ENCODE results near the gene KCNJ11.

The KCNJ11 gene

DNA sequence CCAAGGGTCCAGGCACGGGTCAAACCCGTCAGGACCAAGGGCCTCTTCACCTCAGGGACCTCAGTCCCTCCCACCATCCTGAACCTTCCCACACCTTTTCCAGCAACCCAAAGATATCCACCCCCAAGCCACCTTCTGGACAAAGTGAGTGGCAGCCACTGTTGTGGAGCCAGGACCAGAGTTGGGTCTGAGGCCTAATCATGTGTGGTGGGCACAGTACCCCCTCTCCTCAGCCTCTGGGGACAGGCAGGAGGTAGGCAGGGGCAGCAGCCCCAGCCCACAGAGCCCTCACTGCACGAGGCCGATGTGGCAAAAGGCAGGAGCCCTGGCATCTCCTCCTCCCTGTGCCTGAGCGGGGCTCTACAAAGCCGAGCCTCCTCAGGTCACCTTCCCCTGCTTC lies 2.5 kb downstream of the KCNJ11 start:
- Histone ChIP-seq H3K27me3 (ENCODE audit: control insufficient read depth, insufficient read depth, low read length) (no peaks in the 10 kb centered on the region), H3K9ac (ENCODE audit: low read length) (no peak overlapping the region), H3K4me1 (ENCODE audit: control insufficient read depth, insufficient read depth, low read length) (no peaks in the 10 kb centered on the region), H3K4me3 (ENCODE audit: low read length) (no peak overlapping the region), H3K9me3 (ENCODE audit: control insufficient read depth, low read length) (no peaks in the 10 kb centered on the region), H3K36me3 (ENCODE audit: control insufficient read depth, insufficient read depth, low read length) (no peaks in the 10 kb centered on the region)

DNA sequence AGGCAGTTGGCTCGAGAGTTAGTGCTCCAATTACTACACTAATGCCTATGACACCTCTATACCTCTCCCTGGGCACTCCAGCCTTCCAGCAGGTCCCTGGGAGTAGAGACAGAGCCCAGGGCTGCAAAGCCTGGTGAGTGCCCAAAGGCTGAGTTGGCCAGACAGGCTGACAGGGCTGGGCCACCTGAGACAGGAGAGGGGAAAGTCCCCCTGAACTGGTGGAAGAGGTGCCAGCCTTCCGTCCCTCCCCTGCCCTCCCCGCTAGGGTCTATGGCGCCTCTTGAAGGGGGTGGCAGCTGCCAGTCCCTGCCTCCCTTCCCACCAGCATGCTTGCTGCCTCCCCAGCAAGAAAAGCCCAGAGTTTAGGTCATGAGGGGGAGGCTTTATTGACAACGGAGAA lies 3.0 kb downstream of the KCNJ11 start:
- H3K9me3 ChIP-seq (ENCODE audit: control insufficient read depth, low read length) = no peaks in the 10 kb centered on the region
- H3K9ac ChIP-seq (ENCODE audit: low read length) = no peak overlapping the region
- H3K4me1 ChIP-seq (ENCODE audit: control insufficient read depth, insufficient read depth, low read length) = no peaks in the 10 kb centered on the region
- no peak overlapping the region for H3K4me3 ChIP-seq (ENCODE audit: low read length)
- H3K36me3 ChIP-seq (ENCODE audit: control insufficient read depth, insufficient read depth, low read length) = no peaks in the 10 kb centered on the region
- H3K27me3 ChIP-seq (ENCODE audit: control insufficient read depth, insufficient read depth, low read length) = no peaks in the 10 kb centered on the region

DNA sequence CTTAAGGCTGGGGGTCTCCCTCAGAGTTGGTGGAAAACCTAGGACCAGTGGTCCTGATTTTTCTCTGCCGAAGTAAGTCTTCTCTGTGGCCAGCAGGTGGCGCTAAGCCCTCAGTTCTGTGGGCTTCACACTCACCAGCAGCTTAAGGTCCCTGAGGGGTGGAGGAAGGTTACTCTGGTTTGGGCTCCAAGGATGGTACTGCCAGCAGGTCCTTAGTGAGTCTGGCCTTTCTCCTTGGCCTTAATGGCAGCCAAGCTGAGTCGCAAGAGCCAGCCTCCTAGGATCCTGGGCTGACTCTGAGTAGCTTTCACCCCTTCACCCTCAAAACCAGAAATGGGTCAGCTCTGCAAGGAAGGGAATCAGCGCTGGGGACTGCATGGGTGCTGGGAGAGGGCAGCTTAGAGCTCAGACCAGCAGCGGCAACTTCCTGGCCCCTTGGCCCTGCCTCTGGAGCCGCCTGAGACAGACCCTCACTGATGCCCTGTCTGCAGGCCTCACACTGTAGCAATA lies 4.4 kb downstream of the KCNJ11 start:
- Histone ChIP-seq H3K4me1 (ENCODE audit: control insufficient read depth, insufficient read depth, low read length) (no peaks in the 10 kb centered on the region), H3K36me3 (ENCODE audit: control insufficient read depth, insufficient read depth, low read length) (no peaks in the 10 kb centered on the region), H3K4me3 (ENCODE audit: low read length) (no peak overlapping the region), H3K9ac (ENCODE audit: low read length) (no peak overlapping the region), H3K9me3 (ENCODE audit: control insufficient read depth, low read length) (no peaks in the 10 kb centered on the region), H3K27me3 (ENCODE audit: control insufficient read depth, insufficient read depth, low read length) (no peaks in the 10 kb centered on the region)

DNA sequence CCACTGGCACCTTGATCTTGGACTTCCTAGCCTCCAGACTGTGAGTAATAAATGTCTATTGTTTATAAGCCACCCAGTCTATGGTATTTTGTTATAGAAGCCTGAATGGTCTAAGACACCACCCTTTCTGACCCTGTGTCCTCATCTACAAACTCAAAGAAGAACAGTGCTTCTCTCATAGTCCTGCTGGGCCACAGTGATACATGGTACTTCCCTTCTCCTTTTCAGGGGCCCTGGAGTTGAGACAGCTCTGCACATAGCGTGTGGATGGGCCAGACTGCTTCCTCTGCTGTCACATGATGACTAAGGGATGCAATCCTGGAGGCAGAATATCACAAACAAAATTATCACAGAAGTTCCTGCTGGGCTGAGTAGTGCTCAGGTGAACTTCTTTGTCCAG lies 5.0 kb downstream of the KCNJ11 start:
- H3K27me3 ChIP-seq (ENCODE audit: control insufficient read depth, insufficient read depth, low read length) = no peaks in the 10 kb centered on the region
- H3K36me3 ChIP-seq (ENCODE audit: control insufficient read depth, insufficient read depth, low read length) = no peaks in the 10 kb centered on the region
- no peaks in the 10 kb centered on the region for H3K4me1 ChIP-seq (ENCODE audit: control insufficient read depth, insufficient read depth, low read length)
- H3K9ac ChIP-seq (ENCODE audit: low read length) = no peak overlapping the region
- H3K9me3 ChIP-seq (ENCODE audit: control insufficient read depth, low read length) = no peaks in the 10 kb centered on the region
- H3K4me3 ChIP-seq (ENCODE audit: low read length) = no peak overlapping the region

DNA sequence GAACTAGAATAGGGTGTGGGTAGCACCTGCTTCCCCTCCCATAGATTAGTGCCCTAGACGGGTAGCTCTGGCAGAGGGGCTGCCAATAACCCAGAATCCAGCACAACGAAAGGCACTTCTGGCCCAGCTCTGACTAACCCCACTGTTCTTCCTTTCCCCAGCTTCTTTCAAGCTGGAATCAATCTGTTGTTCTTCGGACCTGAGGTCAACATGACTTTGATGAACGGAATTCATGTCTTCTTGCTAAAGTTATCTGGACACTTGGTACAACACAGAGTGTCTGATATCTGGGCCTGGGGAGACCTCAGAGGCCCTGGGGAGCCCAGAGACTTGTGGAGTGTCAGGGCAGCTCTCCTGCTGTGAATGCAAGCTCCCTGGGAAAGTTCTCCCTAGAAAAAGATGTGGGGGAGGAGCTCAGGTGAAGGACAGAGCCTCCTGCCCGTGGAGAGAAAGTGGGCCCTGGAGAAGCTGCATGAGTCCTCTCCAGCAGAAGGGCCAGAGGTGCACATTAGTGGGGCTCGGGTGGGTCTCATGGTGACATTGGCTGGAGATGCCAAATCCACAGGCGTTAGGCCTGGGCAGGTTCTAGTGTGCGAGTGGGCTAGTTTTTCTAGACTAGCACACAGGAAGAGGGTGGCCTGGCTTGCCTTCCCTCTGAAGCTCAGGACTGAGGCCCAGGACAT lies 6.3 kb downstream of the KCNJ11 start:
- Histone ChIP-seq H3K27me3 (ENCODE audit: control insufficient read depth, insufficient read depth, low read length) (no peaks in the 10 kb centered on the region), H3K4me3 (ENCODE audit: low read length) (no peak overlapping the region), H3K9me3 (ENCODE audit: control insufficient read depth, low read length) (no peaks in the 10 kb centered on the region), H3K36me3 (ENCODE audit: control insufficient read depth, insufficient read depth, low read length) (no peaks in the 10 kb centered on the region), H3K9ac (ENCODE audit: low read length) (no peak overlapping the region), H3K4me1 (ENCODE audit: control insufficient read depth, insufficient read depth, low read length) (no peaks in the 10 kb centered on the region)

DNA sequence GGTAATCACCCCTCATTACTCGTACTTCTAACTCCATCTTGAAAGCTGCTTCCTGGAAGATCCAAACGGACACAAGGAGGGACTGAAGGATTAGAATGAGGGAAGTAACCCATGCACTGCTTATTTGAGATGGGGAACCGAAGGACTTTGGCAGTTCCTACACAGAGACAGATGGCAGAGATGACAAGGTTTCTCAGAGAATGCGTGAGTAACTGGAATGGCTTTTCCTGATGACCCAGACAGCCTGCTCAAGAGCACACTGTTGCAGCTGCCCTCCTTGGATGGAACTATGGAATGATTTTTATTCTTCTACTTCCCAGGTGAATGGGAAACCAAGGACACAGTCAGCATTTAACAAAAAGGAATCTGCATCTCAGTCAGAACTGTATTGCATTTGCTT lies 7.3 kb downstream of the KCNJ11 start:
- Histone ChIP-seq H3K4me3 (ENCODE audit: low read length) (no peak overlapping the region), H3K9ac (ENCODE audit: low read length) (no peak overlapping the region), H3K9me3 (ENCODE audit: control insufficient read depth, low read length) (no peaks in the 10 kb centered on the region), H3K27me3 (ENCODE audit: control insufficient read depth, insufficient read depth, low read length) (no peaks in the 10 kb centered on the region), H3K4me1 (ENCODE audit: control insufficient read depth, insufficient read depth, low read length) (no peaks in the 10 kb centered on the region), H3K36me3 (ENCODE audit: control insufficient read depth, insufficient read depth, low read length) (no peaks in the 10 kb centered on the region)

DNA sequence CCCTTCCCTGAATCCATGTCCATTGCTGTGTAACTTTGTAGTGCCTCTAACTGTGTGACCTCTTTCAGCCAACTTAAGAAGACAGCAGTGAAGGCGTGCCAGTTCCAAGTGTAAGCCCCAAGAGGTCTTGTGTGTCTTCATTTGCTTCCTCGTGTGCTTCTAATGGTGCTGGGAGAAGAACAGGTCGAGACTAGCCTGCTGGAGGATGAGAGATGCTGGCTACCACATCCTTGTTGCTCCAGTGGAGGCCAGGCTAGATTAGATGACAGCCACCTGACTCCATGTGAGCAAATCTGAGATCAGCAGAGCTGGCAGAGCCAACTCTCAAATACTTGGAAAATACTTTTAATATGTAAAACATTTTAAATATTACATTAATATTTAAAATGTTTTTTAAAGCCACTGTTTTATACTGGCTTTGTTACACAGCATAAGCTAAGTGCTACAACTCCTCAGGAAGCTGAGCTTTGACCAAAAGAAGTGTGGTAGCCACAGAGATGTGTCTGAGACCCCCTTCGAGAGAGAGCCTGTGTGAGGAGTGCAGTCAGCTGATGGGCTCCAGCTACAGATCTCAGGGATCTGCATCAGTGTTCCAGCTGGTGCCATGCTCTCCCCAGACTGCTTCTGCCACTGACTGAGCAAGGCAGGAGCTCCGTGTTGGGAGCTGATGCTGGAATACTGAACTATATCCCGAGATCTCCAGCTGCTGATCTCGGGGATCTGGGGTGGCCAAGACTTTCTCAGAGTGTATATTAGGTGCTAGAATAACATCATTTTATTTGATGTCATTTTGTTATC lies 8.9 kb downstream of the KCNJ11 start:
- Histone ChIP-seq H3K4me3 (ENCODE audit: low read length) (no peak overlapping the region), H3K9me3 (ENCODE audit: control insufficient read depth, low read length) (no peaks in the 10 kb centered on the region), H3K9ac (ENCODE audit: low read length) (no peak overlapping the region), H3K27me3 (ENCODE audit: control insufficient read depth, insufficient read depth, low read length) (no peaks in the 10 kb centered on the region), H3K36me3 (ENCODE audit: control insufficient read depth, insufficient read depth, low read length) (no peaks in the 10 kb centered on the region), H3K4me1 (ENCODE audit: control insufficient read depth, insufficient read depth, low read length) (no peaks in the 10 kb centered on the region)

DNA sequence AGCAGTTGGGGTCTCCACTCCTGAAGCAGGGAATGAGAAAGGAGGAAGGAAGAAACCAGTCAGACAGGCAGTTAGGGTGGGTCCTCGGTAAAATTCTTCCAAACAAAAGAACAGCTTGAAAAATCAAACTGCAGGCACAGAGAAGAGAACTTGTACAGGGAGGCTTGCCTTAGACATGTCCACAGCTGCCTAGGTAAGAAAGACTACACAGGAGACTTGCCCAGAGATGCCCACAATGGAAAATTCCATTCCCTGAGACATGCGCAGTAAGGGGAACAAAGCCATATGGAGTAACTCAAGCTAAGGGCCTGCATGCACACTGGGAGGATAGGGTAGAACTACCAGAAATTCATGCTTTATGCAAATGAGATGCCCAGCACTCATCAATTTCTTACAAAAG lies 9.8 kb downstream of the KCNJ11 start:
- Histone ChIP-seq H3K9ac (ENCODE audit: low read length) (no peak overlapping the region), H3K9me3 (ENCODE audit: control insufficient read depth, low read length) (no peaks in the 10 kb centered on the region), H3K27me3 (ENCODE audit: control insufficient read depth, insufficient read depth, low read length) (no peaks in the 10 kb centered on the region), H3K4me3 (ENCODE audit: low read length) (no peak overlapping the region), H3K4me1 (ENCODE audit: control insufficient read depth, insufficient read depth, low read length) (no peaks in the 10 kb centered on the region), H3K36me3 (ENCODE audit: control insufficient read depth, insufficient read depth, low read length) (no peaks in the 10 kb centered on the region)

DNA sequence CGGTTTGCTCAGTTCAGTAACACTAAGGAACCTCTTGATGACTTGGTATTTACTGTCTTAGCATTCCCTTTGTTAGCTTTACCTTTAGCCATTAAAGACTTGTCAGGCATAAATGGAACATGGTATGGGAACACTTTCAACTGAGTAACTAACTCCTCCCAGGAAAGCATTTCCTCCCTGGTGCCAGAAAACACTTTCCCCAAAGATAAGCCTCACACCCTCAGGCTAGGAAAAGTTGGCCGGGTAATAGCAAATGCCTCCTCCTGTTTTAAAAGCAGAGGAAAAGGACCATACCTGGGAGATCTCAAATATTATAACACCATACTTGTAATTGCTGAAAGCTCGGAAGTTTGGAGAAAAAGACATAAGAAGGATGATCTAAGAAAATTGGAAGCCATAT lies 12.0 kb downstream of the KCNJ11 start:
- Histone ChIP-seq H3K4me1 (ENCODE audit: control insufficient read depth, insufficient read depth, low read length) (no peaks in the 10 kb centered on the region), H3K9me3 (ENCODE audit: control insufficient read depth, low read length) (peaks cover 4% of the 10 kb centered on the region), H3K36me3 (ENCODE audit: control insufficient read depth, insufficient read depth, low read length) (no peaks in the 10 kb centered on the region), H3K27me3 (ENCODE audit: control insufficient read depth, insufficient read depth, low read length) (no peaks in the 10 kb centered on the region), H3K9ac (ENCODE audit: low read length) (no peak overlapping the region), H3K4me3 (ENCODE audit: low read length) (no peak overlapping the region)

DNA sequence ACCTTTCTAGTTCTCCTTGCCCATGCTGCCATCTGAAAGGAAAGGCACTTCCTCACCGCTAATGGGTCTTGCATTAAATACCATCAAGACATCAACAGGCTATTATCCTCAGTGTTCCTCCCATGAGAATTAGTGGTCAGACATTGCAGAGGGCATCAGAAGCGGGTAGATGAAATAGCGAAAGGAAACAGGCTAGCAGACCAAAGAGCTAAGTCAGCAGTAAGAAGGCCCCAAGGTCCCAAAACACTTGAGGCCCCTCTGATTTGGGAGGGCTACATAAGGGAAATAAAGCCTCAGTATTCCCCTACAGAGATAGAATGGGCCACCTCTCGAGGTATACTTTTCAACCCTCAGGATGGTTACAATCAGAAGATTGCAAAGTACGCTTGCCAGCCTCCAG lies 12.9 kb downstream of the KCNJ11 start:
- Histone ChIP-seq H3K4me1 (ENCODE audit: control insufficient read depth, insufficient read depth, low read length) (no peaks in the 10 kb centered on the region), H3K36me3 (ENCODE audit: control insufficient read depth, insufficient read depth, low read length) (no peaks in the 10 kb centered on the region), H3K9me3 (ENCODE audit: control insufficient read depth, low read length) (peaks cover 7% of the 10 kb centered on the region), H3K9ac (ENCODE audit: low read length) (no peak overlapping the region), H3K27me3 (ENCODE audit: control insufficient read depth, insufficient read depth, low read length) (no peaks in the 10 kb centered on the region), H3K4me3 (ENCODE audit: low read length) (no peak overlapping the region)

DNA sequence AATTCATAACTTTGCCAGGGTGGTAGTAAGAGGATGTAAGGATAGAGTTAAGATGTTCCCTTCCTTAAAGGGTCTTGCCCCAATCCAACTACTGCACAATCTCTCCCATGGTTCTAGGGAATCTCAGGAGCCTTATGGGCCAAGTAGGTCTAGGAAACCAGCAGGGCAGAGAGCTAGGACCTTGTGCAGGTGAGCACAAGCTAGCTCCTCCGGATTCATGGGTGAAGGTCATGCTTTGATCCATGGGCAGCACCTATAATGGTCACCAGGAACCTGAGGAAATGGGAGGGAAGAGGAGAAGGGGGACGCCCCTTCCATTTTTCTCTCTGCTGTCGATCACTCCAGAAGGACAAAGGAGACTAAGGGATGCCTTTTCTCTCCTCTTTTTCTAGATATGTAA lies 16.8 kb downstream of the KCNJ11 start:
- Histone ChIP-seq H3K4me3 (ENCODE audit: low read length) (no peak overlapping the region), H3K9ac (ENCODE audit: low read length) (no peak overlapping the region), H3K27me3 (ENCODE audit: control insufficient read depth, insufficient read depth, low read length) (no peaks in the 10 kb centered on the region), H3K36me3 (ENCODE audit: control insufficient read depth, insufficient read depth, low read length) (no peaks in the 10 kb centered on the region), H3K9me3 (ENCODE audit: control insufficient read depth, low read length) (peaks cover 18% of the 10 kb centered on the region), H3K4me1 (ENCODE audit: control insufficient read depth, insufficient read depth, low read length) (no peaks in the 10 kb centered on the region)

DNA sequence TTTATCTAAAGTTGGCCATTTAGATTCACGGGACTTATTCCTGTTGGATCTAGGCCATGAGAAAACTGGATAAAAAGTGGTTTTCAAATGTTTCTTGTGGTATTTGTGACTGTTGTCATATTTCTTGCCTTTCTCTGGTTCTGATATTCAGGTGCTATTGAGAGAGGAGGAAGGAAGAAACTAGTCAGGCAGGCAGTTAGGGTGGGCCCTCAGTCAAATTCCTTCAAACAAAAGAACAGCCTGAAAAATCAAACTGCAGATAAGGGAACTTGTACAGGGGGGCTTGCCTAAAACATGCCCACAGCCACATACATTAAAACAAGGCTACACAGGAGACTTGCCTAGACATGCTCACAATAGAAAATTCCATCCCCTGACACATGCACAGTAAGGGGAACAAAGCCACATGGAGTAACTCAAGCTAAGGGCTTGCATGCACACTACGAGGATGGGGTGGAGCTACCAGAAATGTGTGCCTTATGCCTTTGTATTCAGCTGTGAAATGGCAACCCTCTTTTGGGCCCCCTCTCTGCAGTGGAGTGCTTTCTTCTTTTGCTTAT lies 18.7 kb downstream of the KCNJ11 start:
- H3K9ac ChIP-seq (ENCODE audit: low read length) = no peak overlapping the region
- no peaks in the 10 kb centered on the region for H3K36me3 ChIP-seq (ENCODE audit: control insufficient read depth, insufficient read depth, low read length)
- no peaks in the 10 kb centered on the region for H3K27me3 ChIP-seq (ENCODE audit: control insufficient read depth, insufficient read depth, low read length)
- H3K9me3 ChIP-seq (ENCODE audit: control insufficient read depth, low read length) = peaks cover 18% of the 10 kb centered on the region
- H3K4me1 ChIP-seq (ENCODE audit: control insufficient read depth, insufficient read depth, low read length) = no peaks in the 10 kb centered on the region
- no peak overlapping the region for H3K4me3 ChIP-seq (ENCODE audit: low read length)
